ENCODE data around the gene CDK13.

DNA sequence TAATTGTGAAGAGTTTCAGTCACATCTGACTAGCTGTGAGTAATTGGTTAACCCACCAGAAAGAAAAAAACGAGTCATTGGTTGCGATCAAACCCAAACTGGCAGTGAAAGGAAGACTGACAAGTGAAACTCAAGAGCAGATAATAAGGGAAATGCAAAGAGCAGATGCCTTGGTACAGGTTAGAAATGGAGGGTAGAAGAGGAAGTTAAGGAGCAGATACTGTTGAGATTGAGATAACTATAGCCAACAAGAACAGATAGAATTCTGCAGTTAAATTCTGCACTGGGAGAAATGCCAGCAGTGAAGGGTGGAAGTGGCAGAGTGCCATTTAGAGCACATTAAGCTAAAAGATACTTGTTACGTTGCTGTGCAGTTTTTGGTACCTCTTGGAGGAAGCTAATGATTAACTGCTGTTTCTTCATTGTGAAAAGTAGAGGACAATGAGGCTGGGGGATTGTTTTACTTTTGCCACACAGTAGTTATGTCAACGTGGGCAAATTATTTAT lies 65.8 kb downstream of the CDK13 start:
- TF ChIP-seq, protein P1, sequence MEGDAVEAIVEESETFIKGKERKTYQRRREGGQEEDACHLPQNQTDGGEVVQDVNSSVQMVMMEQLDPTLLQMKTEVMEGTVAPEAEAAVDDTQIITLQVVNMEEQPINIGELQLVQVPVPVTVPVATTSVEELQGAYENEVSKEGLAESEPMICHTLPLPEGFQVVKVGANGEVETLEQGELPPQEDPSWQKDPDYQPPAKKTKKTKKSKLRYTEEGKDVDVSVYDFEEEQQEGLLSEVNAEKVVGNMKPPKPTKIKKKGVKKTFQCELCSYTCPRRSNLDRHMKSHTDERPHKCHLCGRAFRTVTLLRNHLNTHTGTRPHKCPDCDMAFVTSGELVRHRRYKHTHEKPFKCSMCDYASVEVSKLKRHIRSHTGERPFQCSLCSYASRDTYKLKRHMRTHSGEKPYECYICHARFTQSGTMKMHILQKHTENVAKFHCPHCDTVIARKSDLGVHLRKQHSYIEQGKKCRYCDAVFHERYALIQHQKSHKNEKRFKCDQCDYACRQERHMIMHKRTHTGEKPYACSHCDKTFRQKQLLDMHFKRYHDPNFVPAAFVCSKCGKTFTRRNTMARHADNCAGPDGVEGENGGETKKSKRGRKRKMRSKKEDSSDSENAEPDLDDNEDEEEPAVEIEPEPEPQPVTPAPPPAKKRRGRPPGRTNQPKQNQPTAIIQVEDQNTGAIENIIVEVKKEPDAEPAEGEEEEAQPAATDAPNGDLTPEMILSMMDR (IDR thresholded peaks at IDR 0.05; ENCODE audit: low read depth, low read length), result no peak
- TF ChIP-seq EZH2phosphoT487 (IDR thresholded peaks at IDR 0.05; ENCODE audit: low read depth), result no peak

All from OCI-LY3 (cell line).